ENCODE data around the gene SNRNP35. TPM values are rescaled to one million over a fixed set of nuclear protein-coding genes. Genes with fewer than 3 reads are reported as not detected.
A peak's percentile ranks its signal among the peaks of the same experiment; 100 is the strongest.
"Not testable (repeated sequence)": the region's sequence is repeated elsewhere in the genome, so short reads cannot be mapped to it uniquely, and the experiment has no call there.

SNRNP35 gene
- total RNA-seq, 1 donor from 2014 or later = 13.6 TPM

DNA sequence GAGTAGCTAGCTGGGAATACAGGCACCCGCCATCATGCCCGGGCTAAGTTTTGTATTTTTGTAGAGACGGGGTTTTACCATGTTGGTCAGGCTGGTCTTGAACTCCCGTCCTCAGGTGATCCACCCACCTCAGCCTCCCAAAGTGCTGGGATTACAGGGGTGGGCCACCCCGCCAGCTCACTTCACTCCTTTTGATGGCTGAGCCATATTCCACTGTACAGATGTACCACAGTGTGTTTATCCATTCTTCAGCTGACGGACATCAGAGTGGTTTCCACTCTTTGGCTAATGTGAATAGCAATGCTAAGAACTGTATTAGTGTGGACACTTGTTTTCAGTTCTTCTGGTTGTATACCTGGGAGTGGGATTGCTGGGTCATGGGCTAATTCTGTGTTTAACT is 29.5 kb downstream of the SNRNP35 start:
- no peak for DNase-seq (ENCODE audit: low read depth)

DNA sequence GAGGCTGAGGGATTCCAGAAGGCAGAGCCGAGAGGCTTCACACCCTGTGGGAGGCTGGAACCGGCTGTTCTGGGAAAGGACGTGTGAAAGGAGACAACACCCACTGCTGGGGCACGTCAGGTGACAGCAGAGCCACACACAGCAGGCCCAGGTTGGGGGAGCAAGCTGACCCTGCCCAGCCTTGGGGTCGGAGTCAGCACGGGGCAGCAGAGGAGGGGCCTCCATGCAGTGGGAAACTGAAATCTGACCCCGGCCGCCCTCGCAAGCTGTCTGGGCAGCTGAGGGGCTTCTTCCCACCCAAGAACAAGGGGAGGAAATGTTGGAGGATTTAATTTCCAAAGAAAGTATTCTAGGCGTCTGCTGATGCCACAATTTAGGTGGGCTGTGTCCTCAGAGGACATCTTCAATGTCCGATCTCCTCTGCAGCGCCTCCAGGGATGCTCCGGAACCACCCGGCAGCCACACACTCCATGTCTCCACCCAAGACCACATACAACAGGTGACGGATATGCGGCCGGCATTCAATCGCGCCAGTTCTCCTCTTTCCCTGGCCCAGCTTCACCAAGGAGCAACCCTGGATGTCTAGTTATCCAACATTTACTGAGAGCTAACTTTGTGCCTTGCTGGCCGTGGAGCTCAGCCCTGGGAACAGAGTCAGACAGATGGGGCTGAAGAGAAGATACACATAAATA is 30.7 kb downstream of the SNRNP35 start:
- peak; percentile 33 for DNase-seq (ENCODE audit: low read depth)

DNA sequence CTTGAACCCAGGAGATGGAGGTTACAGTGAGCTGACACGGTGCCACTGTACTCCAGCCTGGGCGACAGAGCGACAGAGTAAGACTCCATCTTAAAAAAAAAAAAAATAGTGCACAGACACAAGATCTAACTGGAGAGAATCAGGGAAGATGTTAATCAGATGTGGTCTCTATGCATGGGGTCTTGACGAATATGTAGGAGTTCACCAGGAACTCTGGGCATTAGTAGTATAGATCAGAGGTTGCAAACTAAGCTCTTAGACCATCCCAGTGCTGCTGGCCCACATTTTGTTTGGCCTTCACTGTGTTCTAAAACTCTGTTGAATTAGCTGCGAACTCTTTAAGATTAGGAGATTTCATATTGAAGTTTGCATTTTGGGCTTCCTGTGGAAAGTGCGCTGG is 31.6 kb downstream of the SNRNP35 start:
- DNase-seq (ENCODE audit: low read depth) = no peak

DNA sequence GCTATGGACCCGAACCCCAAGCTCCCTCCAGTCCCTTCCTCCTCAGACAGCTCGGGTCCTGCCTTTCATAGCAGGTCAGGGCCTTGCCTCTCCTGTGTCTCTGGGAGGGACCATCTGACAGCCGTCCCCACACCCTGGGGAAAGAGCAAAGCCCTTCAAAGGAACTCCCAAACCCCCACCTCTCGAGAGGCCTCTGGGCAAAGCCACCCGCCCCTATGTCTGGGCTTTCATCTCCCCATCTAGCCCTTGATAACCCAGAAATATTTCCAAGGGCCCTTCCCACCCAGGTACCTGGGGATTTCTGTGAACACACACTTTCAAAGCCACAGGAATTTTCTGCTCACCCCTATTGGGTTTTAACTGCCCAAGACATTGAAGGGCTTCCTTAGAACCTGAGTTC is 32.1 kb downstream of the SNRNP35 start:
- DNase-seq (ENCODE audit: low read depth) = no peak

DNA sequence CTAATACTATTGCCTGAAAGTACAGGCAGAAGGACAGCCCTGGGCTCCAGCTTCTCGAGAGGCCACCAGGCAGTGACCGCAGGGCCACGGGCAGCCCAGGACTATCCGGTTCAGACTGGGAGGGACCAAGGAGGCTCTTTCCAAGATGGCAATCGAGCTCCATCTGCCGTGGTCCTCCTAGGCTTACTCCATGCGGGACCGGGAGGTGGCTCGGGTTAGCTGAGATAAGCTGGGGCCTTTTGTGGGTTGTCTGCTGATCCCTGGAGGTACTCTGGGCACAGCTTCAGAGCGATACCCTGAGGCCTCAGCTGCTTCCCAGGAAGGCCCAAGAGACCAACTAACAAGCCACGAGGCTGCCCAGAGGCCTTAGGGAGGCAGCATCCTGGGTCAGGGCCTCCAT is 33.1 kb downstream of the SNRNP35 start:
- DNase-seq (ENCODE audit: low read depth) = peak; percentile 63

DNA sequence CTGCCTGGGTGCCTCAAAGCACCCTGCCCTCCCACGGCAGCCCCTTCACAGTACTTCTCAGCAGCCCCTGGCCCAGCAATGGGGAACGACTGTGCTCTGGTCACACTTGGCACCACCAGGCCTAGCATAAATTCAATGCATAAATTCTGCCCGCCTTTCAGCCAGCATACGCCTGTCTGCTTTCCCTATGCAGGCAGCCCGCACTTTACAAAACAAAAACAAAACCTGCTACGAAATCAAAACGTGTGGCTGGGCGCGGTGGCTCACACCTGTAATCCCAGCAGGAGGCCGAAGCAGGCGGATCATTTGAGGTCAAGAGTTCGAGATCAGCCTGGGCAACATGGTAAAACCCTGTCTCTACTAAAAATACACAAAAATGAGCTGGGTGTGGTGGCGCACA is 33.5 kb downstream of the SNRNP35 start:
- no peak for DNase-seq (ENCODE audit: low read depth)

DNA sequence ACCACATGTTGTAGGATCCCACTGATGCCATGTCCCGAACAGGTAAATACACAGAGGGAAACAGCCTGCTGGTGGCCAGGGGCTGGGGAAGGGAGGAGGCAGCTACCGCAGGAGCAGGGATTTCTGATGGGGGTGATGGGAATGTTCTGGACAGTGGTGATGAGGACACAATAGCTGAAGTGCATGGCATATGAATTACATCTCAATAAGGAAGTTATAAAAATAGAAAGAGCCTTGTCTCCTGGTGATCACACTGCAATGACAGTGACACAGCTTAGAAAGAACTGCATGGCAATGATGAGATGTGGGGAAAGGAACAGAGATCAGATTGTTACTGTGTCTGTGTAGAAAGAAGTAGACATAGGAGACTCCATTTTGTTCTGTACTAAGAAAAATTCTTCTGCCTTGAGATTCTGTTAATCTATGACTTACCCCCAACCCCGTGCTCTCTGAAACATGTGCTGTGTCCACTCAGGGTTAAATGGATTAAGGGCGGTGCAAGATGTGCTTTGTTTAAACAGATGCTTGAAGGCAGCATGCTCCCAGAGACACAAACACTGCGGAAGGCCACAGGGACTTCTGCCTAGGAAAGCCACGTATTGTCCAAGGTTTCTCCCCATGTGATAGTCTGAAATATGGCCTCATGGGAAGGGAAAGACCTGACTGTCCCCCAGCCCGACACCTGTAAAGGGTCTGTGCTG is 34.5 kb downstream of the SNRNP35 start:
- DNase-seq (ENCODE audit: low read depth) = peak; percentile 32

DNA sequence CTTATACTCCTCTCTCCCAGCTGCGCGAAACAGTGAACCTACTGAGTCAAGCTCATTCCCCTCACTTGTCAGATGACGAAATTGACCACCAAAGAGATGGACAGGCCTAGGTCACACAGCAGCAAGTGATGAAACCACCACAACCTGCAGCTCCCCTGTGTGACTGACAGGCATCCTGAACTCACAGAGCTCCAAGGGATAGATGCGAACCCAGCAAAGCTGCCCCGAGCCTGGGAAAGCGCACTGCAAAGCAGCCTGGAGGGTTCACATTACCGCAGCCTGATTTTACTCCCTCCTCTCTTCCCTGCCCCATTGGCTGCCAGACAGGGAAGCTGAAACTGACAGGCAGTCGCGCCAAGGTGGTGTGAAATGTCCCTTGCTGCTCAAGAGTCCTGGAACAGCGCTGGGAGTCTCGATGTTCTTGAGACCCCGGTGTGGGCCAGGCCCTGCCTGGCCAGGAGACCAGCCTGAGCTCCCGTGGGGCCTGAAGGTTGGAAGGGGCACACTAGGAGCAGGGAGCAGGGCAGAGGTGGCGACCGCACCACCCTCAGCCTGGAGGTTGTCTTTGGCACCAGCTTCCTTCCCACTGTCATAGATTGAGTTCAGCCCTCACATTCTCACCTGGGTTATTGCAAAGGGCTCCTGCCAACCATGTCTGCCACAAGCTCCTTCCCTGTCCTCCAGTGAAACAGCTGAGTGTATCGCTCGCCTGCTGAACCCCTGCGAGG is 36.3 kb downstream of the SNRNP35 start:
- DNase-seq (ENCODE audit: low read depth) = no peak

DNA sequence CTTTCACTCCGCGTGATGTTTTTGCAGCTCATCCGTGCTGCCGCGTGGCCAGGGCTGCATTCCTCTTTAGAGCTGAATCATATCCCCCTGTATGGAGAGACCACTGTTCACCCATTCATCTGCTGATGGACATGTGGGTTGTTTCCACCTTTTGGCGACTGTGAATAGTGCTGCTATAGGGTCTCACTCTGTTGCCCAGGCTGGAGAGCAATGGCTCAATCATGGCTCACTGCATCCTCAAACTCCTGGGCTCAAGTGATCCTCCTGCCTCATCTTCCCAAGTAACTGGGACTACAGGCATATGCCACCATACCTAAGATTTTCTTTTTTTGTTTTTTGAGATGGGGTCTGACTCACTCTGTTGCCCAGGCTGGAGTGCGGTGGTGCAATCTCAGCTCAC is 39.1 kb downstream of the SNRNP35 start:
- DNase-seq (ENCODE audit: low read depth) = no peak

DNA sequence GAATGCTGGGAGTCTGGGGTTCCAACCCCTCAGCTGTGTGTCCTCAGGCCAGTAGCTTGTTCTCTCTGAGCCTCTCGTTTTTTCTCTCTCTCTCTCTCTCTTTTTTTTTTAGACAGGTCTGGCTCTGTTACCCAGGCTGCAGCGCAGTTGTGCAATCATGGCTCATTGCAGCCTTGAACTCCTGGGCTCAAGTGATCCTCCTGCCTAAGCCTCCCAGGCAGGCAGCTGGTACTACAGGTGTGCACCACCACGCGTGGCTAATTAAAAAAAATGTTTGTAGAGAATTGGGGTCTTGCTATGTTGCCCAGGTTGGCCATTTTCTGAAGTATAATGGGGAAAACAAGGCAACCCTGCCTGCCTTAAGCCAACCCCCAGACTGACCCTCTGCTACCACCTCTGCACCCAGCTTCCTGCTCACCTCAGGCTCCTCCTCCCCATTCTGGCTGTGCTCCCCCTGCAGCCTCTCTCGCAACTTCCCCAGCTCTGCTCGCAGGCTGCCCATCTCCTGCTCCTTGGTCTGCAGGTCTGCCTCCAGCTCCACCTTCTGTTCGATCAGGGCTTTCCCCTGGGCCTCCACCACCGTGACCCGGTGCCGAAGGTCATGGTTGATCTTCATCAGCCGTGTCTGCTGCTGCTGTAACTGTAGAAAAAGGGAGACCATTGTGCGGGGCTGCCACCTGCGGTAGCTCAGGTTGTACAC is 40.3 kb downstream of the SNRNP35 start:
- DNase-seq (ENCODE audit: low read depth) = no peak

DNA sequence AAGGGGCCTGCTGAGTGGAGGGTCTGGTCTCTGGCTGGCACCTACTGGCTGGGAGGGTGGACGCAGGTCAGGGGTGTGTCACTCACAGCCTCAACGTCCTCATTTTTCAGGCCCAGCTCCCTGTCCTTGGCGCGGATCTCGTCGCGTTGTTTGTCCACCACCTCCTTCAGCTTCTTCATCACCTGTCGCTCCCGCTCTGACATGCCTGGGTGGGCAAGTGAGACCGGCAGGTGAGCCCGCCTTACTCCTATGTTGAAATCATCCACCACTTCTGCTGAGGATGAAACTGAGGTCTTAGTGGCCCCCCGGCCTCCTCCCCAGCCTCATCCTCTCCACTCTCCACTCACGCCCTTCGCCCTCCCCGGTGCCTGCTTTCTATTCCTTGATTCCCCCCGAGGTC is 41.4 kb downstream of the SNRNP35 start:
- DNase-seq (ENCODE audit: low read depth) = no peak

DNA sequence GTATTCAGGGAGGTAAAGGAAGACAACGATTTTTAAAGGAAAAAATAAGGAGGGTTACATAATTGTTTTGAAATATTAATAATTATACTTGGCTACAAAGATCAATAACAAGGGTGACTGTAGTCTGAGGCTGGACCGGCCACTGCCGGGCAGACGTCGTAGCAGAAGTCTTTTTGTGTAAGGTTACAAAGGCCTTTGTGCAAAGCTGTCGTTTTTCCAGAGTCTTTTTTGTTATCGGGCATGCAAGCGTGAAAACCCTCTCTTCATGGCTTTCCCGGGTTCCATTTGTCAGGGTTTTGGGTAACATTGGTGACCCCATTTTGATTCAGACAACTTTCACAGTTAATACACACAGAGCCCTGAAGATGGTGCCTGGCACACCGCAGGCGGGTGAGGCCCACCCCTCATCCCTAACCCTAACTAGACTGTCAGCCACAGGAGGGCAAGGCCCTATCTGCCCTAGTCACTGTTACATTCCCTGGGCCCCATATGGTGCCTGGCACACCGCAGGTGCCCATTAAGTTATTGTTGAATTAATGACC is 44.3 kb downstream of the SNRNP35 start:
- no peak for DNase-seq (ENCODE audit: low read depth)

DNA sequence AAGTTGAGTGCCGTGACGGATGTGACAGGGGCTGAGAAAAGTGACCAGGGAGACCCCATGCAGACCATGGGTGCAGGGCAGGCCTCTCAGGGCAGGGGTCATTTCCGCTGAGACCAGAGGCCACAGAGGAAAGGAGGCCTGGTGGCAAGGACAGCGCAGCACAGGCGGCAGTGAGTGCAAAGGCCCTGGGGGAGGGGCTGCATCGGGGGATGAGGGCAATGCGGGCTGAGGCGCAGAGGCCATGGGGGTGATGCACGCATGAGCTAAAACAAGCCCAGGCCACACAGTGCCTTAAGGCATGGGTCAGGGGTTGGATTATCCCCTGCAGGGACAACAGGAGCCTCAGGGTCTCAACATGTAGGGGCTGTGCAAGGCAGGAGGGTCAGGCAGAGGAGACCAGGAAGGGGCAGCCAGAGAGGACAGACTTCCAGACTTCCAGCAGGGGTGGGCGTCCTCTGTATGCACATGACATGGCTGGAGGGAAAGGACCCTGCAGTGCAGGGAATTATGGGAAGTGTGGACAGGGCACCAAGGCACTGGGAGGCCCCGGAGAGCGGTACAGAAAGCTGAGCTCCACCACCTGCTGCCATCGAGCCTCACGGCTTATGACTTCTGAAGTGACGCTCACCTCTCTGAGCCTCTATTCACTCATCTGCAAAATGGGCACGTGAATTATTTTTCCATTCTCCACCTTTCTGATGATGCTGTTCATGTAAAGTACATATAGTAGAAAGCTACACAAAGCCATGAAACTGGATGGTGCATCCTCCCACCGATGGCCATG is 48.3 kb downstream of the SNRNP35 start:
- no peak for DNase-seq (ENCODE audit: low read depth)

DNA sequence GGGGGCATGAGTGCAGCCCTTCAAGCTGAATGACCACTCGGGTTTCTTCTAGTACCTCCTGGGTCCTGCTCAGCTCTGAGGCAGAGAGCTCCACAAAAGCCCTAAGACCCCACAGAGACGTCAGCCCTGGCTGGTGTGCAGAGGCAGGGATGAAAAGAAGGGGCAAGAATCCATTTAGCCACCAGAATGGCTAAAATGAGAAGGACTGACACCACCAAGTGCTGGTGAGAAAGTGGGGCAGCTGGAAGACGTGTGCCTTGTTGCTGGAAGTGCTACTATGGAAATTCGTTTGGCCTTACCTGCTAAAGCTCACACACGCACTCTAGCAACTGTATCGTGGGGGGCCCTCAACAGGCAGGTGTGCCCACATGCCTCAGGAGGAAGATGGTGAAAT is 48.9 kb downstream of the SNRNP35 start:
- DNase-seq (ENCODE audit: low read depth) = no peak

DNA sequence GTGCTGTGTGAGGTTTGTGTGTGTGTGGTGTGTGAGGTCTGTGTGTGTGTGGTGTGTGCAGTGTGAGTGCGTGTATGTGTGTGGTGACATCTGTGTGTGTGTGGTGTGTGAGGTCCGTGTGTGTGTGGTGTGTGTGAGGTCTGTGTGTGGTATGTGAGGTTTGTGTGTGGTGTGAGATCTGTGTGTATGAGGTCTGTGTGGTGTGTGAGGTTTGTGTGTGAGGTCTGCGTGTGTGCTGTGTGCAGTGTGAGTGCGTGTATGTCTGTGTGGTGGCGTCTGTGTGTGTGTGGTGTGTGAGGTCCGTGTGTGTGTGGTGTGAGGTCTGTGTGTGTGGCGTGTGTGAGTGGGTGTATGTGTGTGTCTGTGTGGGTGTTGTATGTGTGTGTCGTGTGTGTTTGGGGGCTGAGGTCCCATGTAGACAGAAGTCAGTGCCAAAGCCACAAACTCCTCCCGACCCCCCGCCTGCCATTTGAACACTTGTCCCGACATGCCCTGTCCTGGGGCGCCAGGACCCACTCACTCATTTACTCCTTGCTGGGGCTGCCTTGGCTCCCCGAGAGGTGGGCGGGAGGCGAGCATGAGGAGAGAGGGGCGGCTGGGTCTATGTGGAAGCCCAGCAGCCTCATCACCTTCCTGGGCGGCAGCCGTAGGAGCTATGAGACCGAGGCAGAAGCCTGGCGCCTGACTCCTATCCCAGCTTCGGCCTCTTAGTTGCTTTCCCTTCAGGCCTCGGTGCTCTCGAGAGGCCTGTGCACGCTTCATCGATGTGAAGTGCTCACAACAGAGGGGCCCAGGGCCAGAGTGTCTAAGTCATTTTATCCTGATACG is 55.1 kb downstream of the SNRNP35 start:
- DNase-seq (ENCODE audit: low read depth) = no peak

DNA sequence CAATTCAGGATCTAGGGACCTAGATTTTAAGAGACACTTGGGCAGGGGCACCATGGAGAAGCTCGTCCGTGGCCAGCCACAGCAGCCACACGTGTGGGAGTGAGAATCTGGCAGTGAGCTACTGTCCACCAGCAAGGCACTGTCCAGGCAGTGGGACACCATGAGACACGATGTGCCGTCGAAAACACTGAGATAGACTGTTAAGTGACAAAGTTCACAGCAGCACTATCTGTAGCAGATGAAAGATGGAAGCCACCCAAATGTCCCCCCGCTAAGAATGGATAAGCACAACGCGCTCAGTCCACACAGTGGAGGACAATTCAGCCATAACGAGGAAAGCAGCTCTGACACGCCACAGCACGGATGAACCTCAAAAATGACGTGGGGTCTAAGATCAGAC is 55.9 kb downstream of the SNRNP35 start:
- DNase-seq (ENCODE audit: low read depth) = no peak

DNA sequence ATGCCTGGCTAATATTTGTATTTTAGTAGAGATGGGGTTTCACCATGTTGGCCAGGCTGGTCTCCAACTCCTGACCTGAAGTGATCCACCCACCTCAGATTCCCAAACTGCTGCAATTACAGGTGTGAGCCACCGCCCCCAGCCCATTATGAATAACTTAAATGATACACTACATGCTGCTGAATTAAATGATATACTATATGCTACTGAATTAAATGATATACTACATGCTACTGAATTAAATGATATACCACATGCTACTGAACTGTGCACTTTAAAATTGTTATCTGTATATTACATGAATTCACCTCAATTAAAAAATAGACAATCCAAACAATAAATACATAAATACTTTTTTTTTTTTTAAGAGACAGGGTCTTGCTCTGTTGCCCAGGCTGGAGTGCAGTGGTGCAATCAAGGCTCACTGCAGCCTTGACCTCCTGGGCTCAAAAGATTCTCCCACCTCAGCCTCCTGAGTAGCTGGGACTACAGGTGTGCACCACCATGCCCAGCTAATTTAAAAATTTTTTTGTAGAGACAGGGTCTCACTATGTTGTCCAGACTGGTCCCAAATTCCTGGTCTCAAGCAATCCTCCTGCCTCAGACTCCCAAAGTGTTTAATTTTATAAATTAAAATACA is 56.8 kb downstream of the SNRNP35 start:
- not testable (repeated sequence) for DNase-seq (ENCODE audit: low read depth)

DNA sequence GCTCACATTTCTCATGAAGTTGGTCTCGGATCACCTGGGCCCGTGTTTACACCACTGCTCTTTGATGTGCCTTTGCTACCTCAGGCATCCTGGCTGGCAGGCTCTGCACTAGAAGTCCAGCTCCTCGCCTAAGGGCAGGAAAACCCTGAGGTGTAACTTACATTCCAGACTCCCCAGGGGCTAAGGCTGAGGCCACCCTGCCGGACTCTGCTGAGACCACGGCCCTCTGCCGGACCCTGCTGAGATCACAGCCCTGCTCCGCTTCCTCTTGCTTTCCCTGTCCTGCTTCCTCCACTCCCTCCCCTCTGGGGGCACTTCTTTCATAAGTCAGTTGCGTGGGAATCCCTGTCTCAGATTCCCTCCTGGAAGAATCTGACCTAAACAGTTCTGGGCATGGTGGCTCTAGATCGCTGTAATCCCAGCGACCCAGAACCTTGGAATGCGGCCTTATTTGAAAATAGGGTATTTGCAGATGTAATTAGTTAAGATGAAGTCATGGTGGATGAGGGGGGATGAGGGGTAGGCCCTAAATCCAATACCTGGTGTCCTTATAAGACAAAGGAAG is 58.4 kb downstream of the SNRNP35 start:
- DNase-seq (ENCODE audit: low read depth) = no peak

Data from myocyte (in vitro differentiated cells).